ENCODE results near the gene ZC3H18.
"Not testable (repeated sequence)": the region's sequence is repeated elsewhere in the genome, so short reads cannot be mapped to it uniquely, and the experiment has no call there.

ZC3H18 gene

DNA sequence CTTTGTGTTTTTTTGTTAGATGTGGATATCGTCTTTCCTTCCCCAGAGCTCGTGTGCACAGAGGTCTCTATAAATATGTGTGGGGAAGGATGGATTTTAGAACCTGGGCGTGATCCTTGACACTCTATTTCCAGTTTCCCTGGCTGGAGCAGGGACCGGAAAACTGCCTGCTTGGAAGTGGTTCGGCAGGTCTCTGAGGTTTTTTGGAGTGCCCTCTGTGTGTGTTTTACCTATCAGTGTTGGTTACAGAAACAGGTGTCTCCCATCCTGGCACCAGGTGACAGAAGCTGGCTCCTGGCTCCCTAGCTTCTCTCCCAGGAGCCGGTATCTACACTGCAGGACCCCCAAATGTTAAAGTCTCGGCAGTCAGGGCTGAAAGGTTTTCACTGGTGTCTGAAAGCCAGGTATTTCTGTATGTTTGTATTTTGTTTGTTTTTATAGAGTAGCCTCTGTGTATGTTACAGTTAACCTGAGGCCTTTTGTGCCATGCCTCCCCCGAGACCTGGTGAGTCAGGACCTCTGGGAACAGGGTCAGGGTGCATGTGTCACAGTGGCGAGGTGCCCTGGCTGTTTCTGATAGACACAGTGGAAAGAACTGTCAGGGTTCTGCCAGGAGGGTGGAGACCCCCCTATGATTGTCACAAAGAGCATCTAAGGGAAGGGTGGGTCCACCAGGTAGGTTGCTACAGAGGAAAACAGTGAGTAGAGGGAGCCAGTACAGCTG is 31.3 kb downstream of the ZC3H18 start:
- DNase-seq (ENCODE audit: low read depth in 1 of 2, low spot score in 1 of 2): no peak

DNA sequence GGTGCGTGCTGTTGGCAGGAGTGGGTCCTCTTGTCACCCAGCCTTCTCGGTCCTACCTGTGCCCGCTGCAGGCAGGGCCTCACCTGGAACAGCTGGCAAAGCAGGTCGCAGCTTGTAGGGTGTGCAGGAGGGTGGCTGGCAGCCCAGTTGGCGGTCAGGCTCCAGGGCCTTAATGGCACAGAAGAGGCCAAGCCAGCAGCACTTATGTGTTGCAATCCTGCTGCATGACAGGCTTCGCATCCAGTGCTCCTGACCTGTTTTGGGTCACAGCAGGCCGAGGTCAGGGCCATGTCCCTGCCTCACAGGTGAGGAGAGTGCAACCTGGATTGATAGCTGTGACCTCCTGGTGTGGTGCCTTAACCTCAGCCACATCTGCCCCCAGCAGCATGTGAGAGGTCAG is 31.9 kb downstream of the ZC3H18 start:
- DNase-seq (ENCODE audit: low read depth in 1 of 2, low spot score in 1 of 2): no peak

DNA sequence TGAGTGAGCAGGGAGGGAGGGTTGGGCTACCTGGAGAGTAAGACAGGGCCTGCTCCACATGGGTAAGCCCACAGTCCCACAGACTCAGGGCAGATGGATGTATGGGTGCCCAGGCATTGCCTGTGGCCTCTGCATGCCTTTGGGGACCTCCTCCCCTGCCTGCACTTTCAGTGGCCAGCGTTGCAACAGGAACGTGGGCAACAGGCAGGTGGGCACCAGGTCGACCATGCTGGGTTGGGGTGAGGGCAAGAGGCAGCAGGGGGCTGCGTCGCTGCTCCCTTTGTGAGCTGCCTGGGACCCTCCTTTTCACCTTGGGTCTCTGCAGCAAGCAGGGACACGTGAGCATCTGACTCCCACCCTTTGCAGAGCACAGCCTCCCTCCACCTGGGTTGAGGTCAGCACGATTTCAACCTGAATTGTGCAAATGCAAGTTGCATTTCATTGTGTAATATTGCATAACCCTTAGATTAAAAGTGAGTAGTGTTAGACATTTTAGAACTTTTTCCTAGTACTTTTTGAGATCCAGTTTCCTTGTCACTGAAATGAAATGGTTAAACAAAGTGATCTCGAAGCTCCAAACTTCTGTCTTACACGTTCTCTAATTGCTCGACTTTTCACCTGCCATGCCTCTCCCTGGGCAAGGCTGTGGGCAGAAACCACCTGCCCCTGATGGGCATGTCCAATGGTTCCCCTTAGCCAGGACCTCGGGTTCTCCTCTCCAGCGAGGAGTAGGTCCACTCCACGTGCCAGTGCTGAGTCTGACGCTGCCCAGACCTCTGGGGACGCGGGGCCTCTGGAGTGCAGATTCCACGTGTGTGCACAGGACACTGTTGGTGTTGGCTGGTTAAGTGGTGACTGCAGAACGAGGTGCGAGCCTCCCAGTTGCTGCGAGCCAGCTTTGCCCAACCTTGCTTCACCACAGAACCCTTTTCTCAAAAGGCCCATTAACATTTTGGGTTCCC is 35.3 kb downstream of the ZC3H18 start:
- DNase-seq (ENCODE audit: low read depth in 1 of 2, low spot score in 1 of 2): no peak

DNA sequence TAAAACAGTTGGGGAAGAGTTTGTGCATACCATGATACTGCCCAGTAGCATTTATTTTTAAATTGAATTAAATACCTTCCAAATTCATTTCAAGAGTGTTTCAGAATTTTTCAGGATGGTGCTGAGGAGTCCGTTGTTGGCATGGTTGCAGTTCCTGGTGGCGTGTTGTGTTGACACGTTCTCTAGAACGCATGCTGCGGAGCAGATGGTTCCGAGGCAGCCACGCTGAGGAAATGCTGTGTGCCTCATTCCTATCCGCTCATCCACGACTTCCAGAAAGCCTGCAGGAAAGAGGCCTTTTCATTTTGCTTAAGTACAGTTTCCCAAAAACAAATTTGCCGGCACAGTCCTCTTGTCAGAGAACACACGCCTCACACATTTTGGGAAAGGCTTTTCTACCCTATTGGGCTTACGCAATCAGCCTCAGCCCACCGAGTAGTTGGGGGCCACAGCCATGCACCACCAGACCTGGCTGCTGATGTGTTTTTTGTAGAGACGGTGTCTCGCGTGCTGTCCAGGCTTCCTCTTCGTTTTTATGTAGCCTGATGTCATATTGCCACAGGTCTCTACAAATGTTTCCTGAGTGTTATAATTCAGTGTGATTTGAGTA is 36.0 kb downstream of the ZC3H18 start:
- no peak for DNase-seq (ENCODE audit: low read depth in 1 of 2, low spot score in 1 of 2)

DNA sequence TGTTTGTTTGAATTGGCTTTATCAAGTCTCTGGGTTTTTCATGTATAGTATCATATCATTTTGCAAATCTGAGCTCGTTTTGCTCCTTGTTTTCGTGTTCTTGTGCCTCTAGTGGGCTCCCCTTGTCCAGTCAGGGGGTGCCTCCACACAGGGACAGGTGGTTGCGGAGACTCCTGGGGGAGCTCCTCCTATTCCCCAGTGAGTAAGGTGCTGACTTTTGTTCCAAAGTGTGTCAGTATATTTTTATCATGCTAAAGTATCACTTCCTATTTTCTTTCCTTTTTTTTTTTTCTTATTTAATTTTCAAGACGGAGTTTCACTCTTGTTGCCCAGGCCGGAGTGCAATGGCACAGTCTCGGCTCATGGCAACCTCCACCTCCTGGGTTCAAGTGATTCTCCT is 37.9 kb downstream of the ZC3H18 start:
- no peak for DNase-seq (ENCODE audit: low read depth in 1 of 2, low spot score in 1 of 2)

DNA sequence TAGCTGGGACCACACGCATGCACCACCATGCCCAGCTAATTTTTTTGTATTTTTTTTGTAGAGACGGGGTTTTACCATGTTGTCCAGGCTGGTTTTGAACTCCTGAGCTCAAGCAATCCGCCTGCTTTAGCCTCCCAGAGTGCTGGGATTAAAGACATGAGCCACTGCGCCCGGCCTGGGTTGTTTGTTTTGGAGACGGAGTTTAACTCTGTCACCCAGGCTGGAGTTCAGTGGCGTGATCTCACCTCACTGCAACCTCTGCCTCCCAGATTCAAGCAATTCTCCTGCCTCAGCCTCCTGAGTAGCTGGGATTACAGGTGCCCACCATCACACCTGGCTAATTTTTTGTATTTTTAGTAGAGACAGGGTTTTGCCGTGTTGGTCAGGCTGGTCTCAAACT is 39.2 kb downstream of the ZC3H18 start:
- not testable (repeated sequence) for DNase-seq (ENCODE audit: low read depth in 1 of 2, low spot score in 1 of 2)

DNA sequence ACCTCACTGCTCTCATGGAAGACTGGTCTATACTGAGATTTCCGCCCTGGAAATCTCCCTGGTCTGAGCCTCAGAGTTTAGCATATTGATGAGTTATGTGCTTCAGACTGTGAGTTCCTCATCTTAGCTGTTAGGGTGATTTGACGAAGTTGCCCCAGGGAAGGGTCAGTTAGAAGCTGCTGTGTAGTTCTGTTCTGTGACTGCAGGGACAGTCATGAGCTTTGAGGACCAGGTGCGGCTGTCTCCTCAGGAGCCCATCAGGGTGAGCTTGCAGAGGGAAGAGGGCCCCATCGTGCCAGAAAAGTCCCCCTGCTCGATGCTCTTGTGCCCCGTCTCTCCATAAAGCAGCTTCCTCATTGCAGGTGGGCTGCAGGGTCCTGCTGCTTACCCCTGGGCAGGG is 39.9 kb downstream of the ZC3H18 start:
- DNase-seq (ENCODE audit: low read depth in 1 of 2, low spot score in 1 of 2): no peak

DNA sequence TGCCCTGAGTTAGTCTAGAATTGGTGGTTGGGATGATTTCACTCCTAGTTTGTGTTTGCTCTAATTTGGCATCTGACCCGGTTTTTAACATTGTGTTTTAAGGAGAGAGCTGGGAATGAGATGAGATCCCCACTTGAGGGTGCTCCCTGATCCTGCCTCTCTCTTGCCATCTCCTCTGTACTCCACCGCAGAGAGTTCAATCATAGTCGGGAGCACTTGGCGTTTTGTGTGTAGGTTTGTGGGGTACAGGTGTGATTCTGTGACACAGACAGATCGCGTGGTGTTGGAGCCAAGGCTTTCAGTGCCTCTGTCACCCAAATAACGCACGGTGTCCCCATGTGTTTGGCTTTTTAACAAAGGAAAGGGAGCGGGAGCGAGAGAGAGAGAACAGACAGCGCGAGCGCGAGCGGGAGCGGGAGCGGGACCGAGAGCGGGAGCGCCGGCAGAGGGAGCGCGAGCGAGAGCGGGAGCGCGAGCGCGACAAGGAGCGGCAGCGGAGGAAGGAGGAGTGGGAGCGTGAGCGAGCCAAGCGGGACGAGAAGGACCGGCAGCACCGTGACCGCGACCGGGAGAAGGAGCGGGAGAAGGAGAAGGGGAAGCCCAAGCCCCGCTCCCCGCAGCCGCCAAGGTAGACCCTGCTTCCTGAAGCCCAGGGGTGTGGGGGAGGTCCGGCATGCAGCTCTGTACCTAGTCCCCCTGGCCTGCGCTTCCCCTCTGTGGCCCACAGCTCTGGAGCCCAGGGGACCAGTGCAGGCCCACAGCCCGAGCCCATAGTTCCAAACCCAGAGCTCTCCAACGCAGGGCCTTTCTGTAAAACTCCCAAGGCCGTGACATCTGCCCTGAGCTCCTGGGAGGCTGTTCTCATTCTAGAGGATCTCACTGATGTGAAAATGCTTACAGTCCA is 41.0 kb downstream of the ZC3H18 start:
- DNase-seq (ENCODE audit: low read depth in 1 of 2, low spot score in 1 of 2): no peak

DNA sequence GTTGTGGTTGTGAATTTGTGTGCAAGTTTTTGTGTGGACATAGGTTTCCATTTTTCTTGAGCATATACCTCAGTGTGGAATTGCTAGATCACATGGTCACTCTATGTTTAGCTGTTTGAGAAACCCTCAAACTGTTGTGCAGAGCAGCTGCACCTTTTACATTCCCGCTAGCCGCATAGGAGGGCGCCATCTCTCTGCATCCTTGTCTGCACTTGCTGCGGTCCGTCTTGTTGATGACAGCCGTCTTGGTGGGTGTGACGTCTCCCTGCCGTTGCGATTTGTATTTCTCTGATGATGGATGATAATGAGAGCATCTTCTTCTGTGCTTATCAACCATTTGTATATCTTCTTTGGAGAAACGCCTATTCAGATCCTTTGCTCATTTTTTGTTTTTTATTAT is 43.1 kb downstream of the ZC3H18 start:
- no peak for DNase-seq (ENCODE audit: low read depth in 1 of 2, low spot score in 1 of 2)

DNA sequence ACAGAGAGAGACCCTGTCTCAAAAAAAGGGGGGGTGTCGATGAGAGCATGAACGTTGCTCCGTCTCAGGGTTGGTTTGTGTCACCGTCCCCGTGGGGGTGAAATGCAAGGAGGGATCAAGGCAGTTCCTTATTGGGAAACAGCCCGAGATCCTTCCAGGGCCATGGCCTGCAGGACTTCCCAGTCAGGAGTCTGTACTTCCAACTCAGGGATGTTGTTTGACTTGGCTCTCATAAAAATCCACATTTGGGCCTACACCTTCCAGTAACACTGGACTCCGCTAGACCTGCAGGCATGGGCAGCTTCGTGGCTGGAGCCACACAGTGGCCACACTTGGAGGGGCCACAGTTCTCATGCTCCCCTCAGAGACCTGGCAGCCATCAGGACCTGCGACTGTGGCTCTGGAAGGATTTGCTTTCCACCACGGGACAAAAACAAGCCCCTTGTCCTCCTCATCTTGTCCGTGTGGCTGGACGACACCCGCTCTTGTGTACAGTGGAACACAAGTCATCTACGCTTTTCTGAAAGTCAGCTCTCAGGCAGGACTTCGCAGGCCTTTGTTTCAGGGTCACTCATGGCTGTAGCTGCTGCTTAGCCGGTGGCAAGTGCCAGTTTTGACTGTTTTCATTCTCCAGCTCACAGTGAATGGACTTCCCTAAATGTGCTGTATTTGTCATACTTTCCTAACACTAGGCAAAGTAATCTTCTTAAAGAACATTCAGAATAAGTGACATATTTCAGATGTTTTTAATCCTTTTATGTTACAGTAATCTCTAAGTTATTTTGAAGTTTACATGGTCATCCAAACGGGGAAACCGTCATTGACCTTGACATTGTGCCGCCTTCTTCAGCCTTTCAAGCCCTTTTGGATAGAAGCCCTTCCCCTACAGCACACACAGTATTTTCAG is 44.0 kb downstream of the ZC3H18 start:
- DNase-seq (ENCODE audit: low read depth in 1 of 2, low spot score in 1 of 2): no peak

DNA sequence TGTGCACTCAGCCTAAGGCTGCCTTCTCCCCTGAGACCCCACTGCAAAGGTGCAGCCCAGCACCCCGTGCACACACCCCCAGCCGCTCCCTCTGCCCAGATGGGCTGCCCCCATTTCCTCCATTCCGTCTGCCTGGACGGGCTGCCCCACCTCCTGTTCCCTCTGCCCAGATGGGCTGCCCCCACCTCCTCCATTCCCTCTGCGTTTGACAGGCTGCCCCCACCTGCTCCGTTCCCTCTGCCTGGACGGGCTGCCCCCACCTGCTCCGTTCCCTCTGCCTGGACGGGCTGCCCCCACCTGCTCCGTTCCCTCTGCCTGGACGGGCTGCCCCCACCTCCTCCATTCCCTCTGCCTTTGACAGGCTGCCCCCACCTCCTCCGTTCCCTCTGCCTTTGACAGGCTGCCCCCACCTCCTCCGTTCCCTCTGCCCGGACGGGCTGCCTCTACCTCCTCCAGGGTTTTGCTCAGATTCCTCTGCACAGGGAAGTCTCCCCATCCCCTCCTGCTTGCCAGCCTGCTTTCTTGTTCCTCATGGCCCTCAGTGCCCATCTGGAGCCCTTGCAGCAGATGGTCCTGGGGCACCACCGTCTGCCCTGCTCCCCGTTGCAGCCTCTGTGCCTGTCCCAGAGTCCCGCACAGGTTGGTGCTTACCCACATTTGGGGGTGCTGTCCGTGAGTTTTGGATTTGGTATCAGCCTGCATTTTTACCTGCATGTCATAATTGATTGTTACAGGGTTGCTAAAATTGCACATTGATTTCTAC is 44.8 kb downstream of the ZC3H18 start:
- DNase-seq (ENCODE audit: low read depth in 1 of 2, low spot score in 1 of 2): no peak

DNA sequence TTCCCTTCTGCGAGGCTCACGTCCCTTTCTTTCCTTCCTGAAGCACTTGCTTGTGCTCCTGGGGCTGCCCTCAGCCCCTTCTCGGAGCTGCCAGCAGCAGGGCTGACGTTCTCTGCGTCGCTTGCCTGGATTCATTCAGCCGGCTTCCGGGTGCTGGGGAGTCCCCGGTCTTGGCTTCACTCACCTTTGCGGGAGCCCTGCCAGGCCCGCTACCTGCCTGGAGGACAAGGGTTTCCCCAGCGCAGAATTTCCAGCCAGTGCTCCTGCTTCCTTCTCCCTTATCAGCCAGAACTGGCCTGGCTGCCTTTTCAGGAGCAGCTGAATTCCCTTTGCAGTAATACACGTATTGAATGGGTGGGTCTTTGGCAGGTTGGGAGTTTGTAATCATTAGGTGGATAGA is 46.1 kb downstream of the ZC3H18 start:
- DNase-seq (ENCODE audit: low read depth in 1 of 2, low spot score in 1 of 2): no peak

DNA sequence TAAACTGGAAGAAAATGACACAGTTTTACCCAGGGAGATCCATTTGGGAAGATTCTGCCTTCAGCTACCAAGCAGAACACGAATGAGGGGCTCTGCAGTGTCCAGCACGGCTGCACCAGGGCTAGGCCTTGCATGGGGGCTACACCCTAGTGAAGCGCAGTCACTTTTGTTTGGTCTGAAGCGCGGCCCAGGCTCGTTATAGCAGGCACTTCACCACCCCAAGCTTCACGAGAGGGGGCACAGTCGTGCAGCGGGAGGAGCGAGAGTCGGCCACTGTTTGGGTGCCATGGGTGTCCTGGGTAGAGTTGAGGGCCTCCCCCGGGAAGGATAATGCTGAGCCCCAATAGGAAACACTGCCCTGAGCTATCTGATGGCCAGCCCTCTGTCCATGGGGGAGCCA is 46.5 kb downstream of the ZC3H18 start:
- no peak for DNase-seq (ENCODE audit: low read depth in 1 of 2, low spot score in 1 of 2)

DNA sequence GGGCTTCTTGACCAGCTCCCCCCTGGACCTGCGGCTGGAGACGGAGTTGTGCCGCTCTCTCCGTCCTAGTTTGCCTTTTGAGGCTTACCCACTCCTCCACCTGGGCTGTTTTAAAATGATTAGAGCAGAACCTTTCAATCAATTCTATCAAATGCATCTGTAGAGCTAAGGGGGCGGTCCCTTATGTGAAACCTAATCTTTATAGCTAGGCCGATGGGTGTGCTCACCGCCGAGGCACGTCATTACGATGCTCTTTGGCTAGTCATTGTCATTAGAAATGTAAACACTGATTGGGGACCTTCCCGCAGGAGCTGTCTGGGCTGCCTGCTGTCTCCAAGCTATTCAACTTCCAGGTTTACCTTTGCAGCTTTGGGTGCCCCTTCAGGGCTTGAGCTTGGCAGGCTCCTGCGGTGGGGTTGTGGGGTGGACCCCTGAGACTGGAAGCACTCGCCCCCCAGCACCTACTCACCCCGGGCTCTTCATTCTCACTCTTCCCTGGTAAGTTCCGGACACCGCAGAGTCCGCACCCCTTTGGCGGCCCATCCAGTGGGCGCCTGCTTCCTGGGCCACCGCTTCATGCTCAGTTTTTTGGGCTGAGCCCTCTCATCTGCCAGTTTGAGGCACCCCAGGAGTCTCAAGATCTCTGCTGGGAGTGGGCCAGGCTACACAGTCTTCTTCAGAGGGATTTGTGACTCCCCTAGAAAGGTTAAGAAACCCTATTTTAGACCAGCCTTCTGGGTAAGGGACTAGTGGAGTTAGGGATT is 47.2 kb downstream of the ZC3H18 start:
- DNase-seq (ENCODE audit: low read depth in 1 of 2, low spot score in 1 of 2): no peak

DNA sequence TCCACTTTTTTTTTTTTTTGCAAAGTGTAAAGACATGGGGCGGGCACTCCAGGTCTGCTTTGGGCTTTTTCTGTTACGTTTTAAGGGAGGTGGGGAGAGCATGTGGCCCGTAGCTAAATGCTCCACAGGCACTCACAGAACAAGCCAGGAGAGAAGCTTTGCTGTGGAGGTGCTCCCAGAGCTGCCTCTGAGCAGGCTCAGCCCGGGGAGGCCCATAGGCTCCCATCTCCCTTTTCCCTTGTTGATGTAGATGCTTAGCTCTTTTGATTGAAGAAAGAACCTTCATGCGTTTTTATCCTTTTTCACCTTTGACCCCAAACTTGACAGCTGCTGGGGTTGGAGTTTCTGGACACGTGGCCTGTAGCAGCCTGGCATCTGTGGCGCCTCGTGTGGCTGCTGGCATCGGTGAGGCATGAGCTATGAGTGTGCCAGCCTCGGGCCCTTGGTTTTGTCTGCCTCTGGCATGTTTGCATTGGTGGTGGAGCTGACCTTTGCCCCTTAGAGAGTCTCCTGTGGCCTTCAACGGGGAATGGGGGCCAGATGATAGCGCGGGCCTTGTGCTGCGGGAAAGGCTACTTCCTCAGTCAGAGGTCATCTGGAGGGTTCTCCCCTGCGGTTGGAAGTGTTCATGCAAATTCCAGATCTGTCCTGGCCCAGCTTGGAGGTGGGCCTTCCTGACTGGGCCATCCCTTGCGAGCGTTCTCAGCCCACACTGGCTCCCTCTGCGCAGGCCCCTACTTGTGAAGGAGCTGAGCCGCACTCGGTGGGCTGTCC is 48.2 kb downstream of the ZC3H18 start:
- DNase-seq (ENCODE audit: low read depth in 1 of 2, low spot score in 1 of 2): no peak

DNA sequence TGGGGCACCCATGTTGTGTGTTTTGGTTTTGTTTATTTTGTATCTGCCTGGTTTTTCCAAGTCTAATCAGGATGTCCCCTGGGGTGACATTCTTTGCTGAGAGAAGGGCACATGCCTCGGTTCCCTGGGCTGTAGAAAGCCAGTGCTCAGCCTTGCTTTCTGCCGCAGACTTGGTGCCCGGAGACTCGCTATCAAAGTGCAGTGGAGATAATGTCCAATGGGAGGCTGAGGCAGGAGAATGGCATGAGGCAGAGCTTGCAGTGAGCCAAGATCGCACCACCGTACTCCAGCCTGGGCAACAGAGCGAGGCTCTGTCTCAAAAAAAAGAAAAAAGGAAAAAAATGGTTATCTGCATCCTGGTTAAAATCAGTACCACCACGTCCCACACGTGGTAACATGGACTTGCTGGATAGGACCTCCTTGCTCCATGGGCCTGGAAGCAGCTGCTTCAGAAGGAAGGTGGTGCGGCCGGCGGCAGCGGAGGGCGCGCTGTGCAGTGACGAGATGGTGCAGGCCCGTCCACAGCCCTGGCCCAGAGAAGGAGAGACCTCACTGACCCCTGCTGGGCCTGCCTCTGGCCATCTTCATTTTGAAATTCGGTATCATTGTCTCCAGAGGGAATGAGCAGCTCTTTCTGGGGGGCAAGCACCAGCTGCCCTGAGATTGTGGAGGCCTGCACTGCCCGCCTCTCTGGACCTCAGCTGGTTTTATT is 48.9 kb downstream of the ZC3H18 start:
- DNase-seq (ENCODE audit: low read depth in 1 of 2, low spot score in 1 of 2): no peak
